ENCODE data around the gene TRIOBP. TPM values are rescaled to one million over a fixed set of nuclear protein-coding genes. Genes with fewer than 3 reads are reported as not detected.

TRIOBP gene
- total and polyA plus RNA-seq, 2 of the 13 experiments (the other 11 are each of a cell fraction or from before 2014, with no cell fraction given), result 6.1 to 15.4 TPM

DNA sequence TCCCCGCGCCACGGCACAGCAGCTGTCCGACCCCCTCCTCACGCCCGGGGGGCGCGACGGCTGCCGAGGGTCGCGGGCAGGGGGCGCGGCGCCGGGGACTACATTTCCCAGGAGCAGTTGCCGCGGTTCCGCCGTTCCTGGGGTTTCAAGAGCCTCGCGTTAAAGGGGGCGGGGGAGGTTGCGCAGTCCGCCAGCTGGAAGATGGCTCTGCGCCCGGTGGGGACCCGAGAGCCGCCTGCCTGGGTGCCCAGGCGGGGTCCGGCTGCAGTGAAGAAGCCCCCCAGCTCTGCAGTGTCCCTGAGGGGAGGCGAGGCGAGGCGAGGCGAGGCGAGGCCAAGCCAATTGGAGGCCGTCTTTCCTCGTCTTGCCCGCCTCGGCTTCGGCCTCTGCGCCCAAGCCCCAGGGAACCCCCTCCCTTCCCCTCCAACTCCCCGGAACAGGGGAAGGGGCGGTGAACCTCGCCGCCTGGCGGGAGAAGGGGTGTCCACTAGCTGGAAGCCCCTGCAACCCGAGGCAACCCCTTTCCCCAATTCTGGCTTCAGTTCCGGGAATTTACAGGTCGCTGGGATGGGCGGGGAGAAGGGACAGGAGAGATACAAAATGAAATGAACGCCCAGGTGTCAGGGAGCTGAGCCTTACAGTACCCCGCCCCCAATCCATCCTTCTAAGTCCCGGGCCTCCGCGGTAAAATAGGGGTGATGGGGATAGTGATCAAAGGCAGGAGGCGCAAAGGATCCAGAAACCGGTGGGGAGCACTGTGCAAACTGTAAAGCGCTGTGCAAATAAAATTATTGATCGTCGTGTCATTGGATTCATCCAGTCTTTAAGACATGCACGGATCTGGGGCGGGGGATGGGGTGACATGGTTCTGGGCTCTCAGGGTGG is 105.7 kb downstream of the TRIOBP start:
- no TSS peak for BruUV-seq (replicated peaks)
- no peak for TF ChIP-seq ZNF792 (CRISPR knock-in tag; IDR thresholded peaks at IDR 0.05)
- 0 out of 2 replicates have a peak, but pooled peaks have one; percentile 40 for TF ChIP-seq ZNF281 (CRISPR knock-in tag; IDR thresholded peaks at IDR 0.05; ENCODE audit: borderline replicate concordance)
- peak; percentile 33; the same call in 1 of the 2 replicates for TF ChIP-seq PHF20 (CRISPR knock-in tag; IDR thresholded peaks at IDR 0.05)
- TF ChIP-seq MAF1 (CRISPR knock-in tag; IDR thresholded peaks at IDR 0.05; ENCODE audit: borderline replicate concordance), result 0 out of 2 replicates have a peak, but pooled peaks have one; percentile 32
- TF ChIP-seq ZSCAN20 (CRISPR knock-in tag; IDR thresholded peaks at IDR 0.05; ENCODE audit: borderline replicate concordance), result no peak
- TF ChIP-seq RAD51 (IDR thresholded peaks at IDR 0.05; ENCODE audit: borderline replicate concordance), result no peak
- no peak for TF ChIP-seq ZNF614 (CRISPR knock-in tag; IDR thresholded peaks at IDR 0.05; ENCODE audit: borderline replicate concordance)
- TF ChIP-seq, protein P1, sequence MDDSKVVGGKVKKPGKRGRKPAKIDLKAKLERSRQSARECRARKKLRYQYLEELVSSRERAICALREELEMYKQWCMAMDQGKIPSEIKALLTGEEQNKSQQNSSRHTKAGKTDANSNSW (CRISPR knock-in tag; IDR thresholded peaks at IDR 0.05; ENCODE audit: borderline replicate concordance), result no peak
- no peak for TF ChIP-seq HNRNPUL1 (IDR thresholded peaks at IDR 0.05; ENCODE audit: low read depth, low read length)
- 0 out of 2 replicates have a peak, but pooled peaks have one; percentile 10 for TF ChIP-seq FOXK1 (CRISPR knock-in tag; IDR thresholded peaks at IDR 0.05; ENCODE audit: borderline replicate concordance, low read depth)
- no peak for TF ChIP-seq ZFP37 (CRISPR knock-in tag; IDR thresholded peaks at IDR 0.05; ENCODE audit: borderline replicate concordance)
- peak; percentile 23; the same call in 1 of the 2 replicates for TF ChIP-seq ZFX (CRISPR knock-in tag; IDR thresholded peaks at IDR 0.05; ENCODE audit: low read depth)
- peak; percentile 31; the same call in 1 of the 2 replicates for TF ChIP-seq SP5 (CRISPR knock-in tag; IDR thresholded peaks at IDR 0.05; ENCODE audit: borderline replicate concordance, low read depth)
- peak; percentile 46; the same call in 1 of the 2 replicates for TF ChIP-seq ZNF703 (CRISPR knock-in tag; IDR thresholded peaks at IDR 0.05; ENCODE audit: borderline replicate concordance)
- TF ChIP-seq, protein P2, sequence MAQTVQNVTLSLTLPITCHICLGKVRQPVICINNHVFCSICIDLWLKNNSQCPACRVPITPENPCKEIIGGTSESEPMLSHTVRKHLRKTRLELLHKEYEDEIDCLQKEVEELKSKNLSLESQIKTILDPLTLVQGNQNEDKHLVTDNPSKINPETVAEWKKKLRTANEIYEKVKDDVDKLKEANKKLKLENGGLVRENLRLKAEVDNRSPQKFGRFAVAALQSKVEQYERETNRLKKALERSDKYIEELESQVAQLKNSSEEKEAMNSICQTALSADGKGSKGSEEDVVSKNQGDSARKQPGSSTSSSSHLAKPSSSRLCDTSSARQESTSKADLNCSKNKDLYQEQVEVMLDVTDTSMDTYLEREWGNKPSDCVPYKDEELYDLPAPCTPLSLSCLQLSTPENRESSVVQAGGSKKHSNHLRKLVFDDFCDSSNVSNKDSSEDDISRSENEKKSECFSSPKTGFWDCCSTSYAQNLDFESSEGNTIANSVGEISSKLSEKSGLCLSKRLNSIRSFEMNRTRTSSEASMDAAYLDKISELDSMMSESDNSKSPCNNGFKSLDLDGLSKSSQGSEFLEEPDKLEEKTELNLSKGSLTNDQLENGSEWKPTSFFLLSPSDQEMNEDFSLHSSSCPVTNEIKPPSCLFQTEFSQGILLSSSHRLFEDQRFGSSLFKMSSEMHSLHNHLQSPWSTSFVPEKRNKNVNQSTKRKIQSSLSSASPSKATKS (CRISPR knock-in tag; IDR thresholded peaks at IDR 0.05), result no peak
- no peak for TF ChIP-seq E2F2 (CRISPR knock-in tag; IDR thresholded peaks at IDR 0.05; ENCODE audit: borderline replicate concordance)

More for the DNA sequence above, 105.7 kb downstream of the TRIOBP start:
- in situ Hi-C loops (cut with HindIII; ENCODE audit: extremely low pct_ligation_motif_present, low pct_unique_long_range_greater_than_20kb) (no loop called here), intact Hi-C loops (cut with micrococcal nuclease; ENCODE audit: unreplicated experiment) (loop anchor here (2.0 to 10.0 kb wide), 3 partner anchors 20 to 148 kb away; partner anchors contain the start of gene PDXP)
- H4K20me1 ChIP-seq (ENCODE audit: insufficient read depth, low read length), result peaks cover 23% of the 10 kb centered on the region; the same call in 1 of the 2 replicates
- peaks cover 25% of the 10 kb centered on the region for H3K4me1 ChIP-seq (ENCODE audit: insufficient read depth, low read length)
- POLR2A ChIA-PET, result interaction anchor here (0.8 to 8.6 kb wide), 15 partner anchors 14 to 257 kb away, joined by 3 to 127 read pairs (median 5); partner anchors contain the start of genes ANKRD54, GGA1, NOL12 and PDXP
- H2AFZ ChIP-seq (ENCODE audit: low read length), result no peak overlapping the region
- H3K4me3 ChIP-seq (replicated peaks in 1 of 3; ENCODE audit: insufficient read depth in 1 of 3, low read depth in 2 of 3, low read length in 3 of 3), result peak overlapping the region; percentile 78 to 95 (median 93)
- ATAC-seq (peak; percentile 58), FAIRE-seq (peak; percentile 21), DNase-seq (ENCODE audit: low spot score) (peak; percentile 54)
- CTCF ChIA-PET (ENCODE audit: low intra/inter-chr PET ratio, low total read pairs), result no interaction called here
- under 1% methylated on average over 27 of the region's 63 CpGs for WGBS (ENCODE audit: low lambda C conversion rate)
- H3K79me2 ChIP-seq (ENCODE audit: insufficient read depth, low read length), result peaks cover 20% of the 10 kb centered on the region
- peak overlapping the region; percentile 97 for H3K4me2 ChIP-seq (ENCODE audit: low read depth, low read length)
- H3K27ac ChIP-seq (ENCODE audit: extremely low read length, insufficient read depth, low read length), result peak overlapping the region; percentile 77
- H3K9me3 ChIP-seq (ENCODE audit: low read length), result no peaks in the 10 kb centered on the region
- no peaks in the 10 kb centered on the region for H3K36me3 ChIP-seq (replicated peaks in 1 of 2; ENCODE audit: control insufficient read depth in 1 of 2, insufficient read depth in 2 of 2, low read length in 2 of 2)
- peak overlapping the region; percentile 88 for H3K9ac ChIP-seq (ENCODE audit: insufficient read depth, low read depth, low read length)
- no peaks in the 10 kb centered on the region; a peak in 1 of 5 replicates for H3K27me3 ChIP-seq (ENCODE audit: control insufficient read depth in 1 of 2, insufficient read depth in 2 of 2, low read length in 2 of 2)
